GM12874 (cell line): Measurements from ENCODE around the gene TLE3.

Source experiments
- TF ChIP-seq, protein P1 (sequence below): IDR thresholded peaks from 2 replicates; pipeline ENCODE4 v1.5.1; 2011; ENCODE audit warnings: low read depth, mild to moderate bottlenecking, control low read depth, low read length, moderate library complexity; ENCODE audit not compliant: insufficient read depth

TLE3 gene

DNA sequence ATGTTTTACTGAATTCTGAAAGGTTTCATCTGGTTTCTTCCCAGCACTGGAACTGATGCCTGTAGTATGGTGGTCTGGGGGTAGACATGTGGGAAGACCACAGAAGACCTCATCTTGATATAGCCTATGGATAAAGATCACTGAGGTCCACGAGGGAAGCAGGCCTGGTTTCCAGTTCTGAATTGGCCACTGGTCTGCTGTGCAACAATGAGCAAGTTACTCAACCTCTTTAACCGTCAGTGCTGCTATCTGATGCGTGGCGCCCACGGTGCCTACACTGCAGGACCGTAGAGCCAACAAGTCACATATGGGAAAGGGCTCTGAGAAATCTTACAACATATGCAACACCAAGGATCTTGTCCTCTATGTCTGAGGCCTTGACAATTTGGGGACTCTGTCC is 13.3 kb downstream of the TLE3 start:
- TF ChIP-seq, protein P1, sequence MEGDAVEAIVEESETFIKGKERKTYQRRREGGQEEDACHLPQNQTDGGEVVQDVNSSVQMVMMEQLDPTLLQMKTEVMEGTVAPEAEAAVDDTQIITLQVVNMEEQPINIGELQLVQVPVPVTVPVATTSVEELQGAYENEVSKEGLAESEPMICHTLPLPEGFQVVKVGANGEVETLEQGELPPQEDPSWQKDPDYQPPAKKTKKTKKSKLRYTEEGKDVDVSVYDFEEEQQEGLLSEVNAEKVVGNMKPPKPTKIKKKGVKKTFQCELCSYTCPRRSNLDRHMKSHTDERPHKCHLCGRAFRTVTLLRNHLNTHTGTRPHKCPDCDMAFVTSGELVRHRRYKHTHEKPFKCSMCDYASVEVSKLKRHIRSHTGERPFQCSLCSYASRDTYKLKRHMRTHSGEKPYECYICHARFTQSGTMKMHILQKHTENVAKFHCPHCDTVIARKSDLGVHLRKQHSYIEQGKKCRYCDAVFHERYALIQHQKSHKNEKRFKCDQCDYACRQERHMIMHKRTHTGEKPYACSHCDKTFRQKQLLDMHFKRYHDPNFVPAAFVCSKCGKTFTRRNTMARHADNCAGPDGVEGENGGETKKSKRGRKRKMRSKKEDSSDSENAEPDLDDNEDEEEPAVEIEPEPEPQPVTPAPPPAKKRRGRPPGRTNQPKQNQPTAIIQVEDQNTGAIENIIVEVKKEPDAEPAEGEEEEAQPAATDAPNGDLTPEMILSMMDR, result no peak

DNA sequence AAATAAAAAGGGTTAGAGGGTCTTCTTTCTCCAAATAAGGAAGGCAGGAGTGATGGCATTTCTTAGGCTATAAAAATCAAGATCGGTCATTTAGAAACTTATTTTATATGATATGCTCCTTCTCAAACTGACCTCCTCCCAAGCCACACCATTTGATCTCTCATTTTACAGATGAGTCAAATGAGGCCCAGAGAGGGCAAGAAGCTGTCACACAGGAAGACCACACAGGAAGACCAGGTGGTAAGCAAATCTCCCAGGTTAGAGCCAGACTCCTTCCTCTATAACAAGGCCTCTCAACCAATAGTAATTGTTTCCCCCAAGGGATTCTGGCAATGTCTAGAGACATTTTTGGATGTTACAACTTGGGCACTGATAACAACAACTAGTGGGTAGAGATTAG is 13.8 kb downstream of the TLE3 start:
- TF ChIP-seq, protein P1, result no peak

- TF ChIP-seq, protein P1, result no peak
These were observed 14.3 kb downstream of the TLE3 start for GRCh38 chr15:70083418-70083817.

- TF ChIP-seq, protein P1, result no peak
These were observed 15.3 kb downstream of the TLE3 start for GRCh38 chr15:70082281-70082900.

GRCh38 chr15:70081612-70082011 is 16.1 kb downstream of the TLE3 start:
- TF ChIP-seq, protein P1, result no peak

- TF ChIP-seq, protein P1, result no peak
These were observed 17.4 kb downstream of the TLE3 start for GRCh38 chr15:70080347-70080746.

DNA sequence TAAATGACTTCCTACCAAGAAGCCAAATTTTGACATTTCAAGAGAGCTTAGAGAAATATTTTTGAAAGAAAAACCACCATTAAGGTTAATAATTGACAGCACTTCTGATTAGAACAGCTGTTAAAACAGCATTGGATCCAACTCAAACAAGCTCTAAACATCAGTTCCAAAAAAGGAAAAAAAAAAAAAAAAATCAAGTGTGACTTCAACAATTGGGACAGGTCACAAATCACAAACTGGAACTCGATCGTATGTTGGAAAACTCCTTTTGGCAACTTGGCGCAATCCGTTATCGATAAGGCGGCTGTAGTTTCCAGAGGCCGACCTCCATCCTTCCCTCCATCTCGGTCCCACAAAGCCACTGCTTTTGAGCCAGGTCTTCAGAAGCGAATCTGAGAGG is 17.8 kb downstream of the TLE3 start:
- TF ChIP-seq, protein P1, result no peak
